H1 (cell line): ENCODE data around the gene AP2A2. TPM values are rescaled to one million over a fixed set of nuclear protein-coding genes. Genes with fewer than 3 reads are reported as not detected.

Experiments used
- CTCF ChIA-PET: fragments of 300-600 bp; sonication (Branson Sonifier 250); formaldehyde crosslinking; loops from one replicate; lab custom pipeline; 2021; ENCODE audit not compliant: partially characterized antibody; lab: Charles Lee
- POLR2A ChIA-PET: fragments of 300-600 bp; sonication (Branson Sonifier 250); formaldehyde crosslinking; loops from one replicate; lab custom pipeline; 2021; ENCODE audit warnings: inconsistent platforms; ENCODE audit not compliant: partially characterized antibody; lab: Charles Lee
- DNase-seq, 2 experiments: peaks; one replicate each; pipeline versions ENCODE4 v3.0.0 to v3.0.0-alpha.2; 2010 to 2022; ENCODE audit warnings: low spot score in 2 of 2, low read depth in 1 of 2, mixed read lengths in 1 of 2
- FAIRE-seq: peaks from 2 replicates; lab custom pipeline; 2011; peaks lifted over from hg19 to GRCh38; lab: Jason Lieb, UNC
- H2AFZ ChIP-seq: 2 replicates; pipeline ENCODE4 v1.8.1; 2012; ENCODE audit warnings: low read length, inconsistent platforms
- H2AK5ac ChIP-seq: 2 replicates; pipeline ENCODE4 v1.6.1; 2013; ENCODE audit warnings: low read depth, low read length
- H2BK120ac ChIP-seq: replicated peaks from 2 replicates; pipeline ENCODE3; 2013; ENCODE audit warnings: low read depth, low read length, inconsistent platforms
- H2BK12ac ChIP-seq: 2 replicates; pipeline ENCODE4 v1.6.1; 2013; ENCODE audit warnings: low read depth, low read length
- H2BK15ac ChIP-seq: 2 replicates; pipeline ENCODE4 v1.6.1; 2013; ENCODE audit warnings: low read length
- H2BK20ac ChIP-seq: 2 replicates; pipeline ENCODE4 v1.6.1; 2013; ENCODE audit warnings: low read length
- H2BK5ac ChIP-seq: 2 replicates; pipeline ENCODE4 v1.6.1; 2013; ENCODE audit warnings: low read depth, low read length
- H3K14ac ChIP-seq: 2 replicates; pipeline ENCODE4 v1.6.1; 2013; ENCODE audit warnings: inconsistent platforms; ENCODE audit not compliant: insufficient read length
- H3K18ac ChIP-seq: 2 replicates; pipeline ENCODE4 v1.6.1; 2013; ENCODE audit warnings: low read length; ENCODE audit errors: extremely low read depth
- H3K23ac ChIP-seq: 2 replicates; pipeline ENCODE4 v1.6.1; 2013; ENCODE audit warnings: inconsistent platforms; ENCODE audit not compliant: insufficient read length
- H3K23me2 ChIP-seq: 2 replicates; pipeline ENCODE4 v1.6.1; 2013; ENCODE audit warnings: low read depth, low read length
- H3K27ac ChIP-seq: 2 replicates; pipeline ENCODE4 v1.6.1; 2011; ENCODE audit warnings: low read depth, low read length, inconsistent platforms
- H3K27me3 ChIP-seq, 4 experiments: replicated peaks in 1 of 4; 1 replicate in 1 of 4; 2 replicates in 3 of 4; pipeline versions ENCODE4 v1.6.1 to v1.8.1; 2011 to 2013; ENCODE audit warnings: low read length in 3 of 4, mild to moderate bottlenecking in 3 of 4, inconsistent platforms in 2 of 4, mixed read lengths in 2 of 4, moderate library complexity in 1 of 4; ENCODE audit not compliant: control insufficient read depth in 3 of 4, insufficient read depth in 3 of 4; ENCODE audit errors: extremely low read depth in 1 of 4
- H3K36me3 ChIP-seq, 4 experiments: 2 replicates each; pipeline versions ENCODE4 v1.6.1 to v1.8.1; 2011 to 2013; ENCODE audit warnings: mild to moderate bottlenecking in 4 of 4, low read length in 3 of 4, moderate library complexity in 2 of 4, control low read depth in 1 of 4, inconsistent platforms in 1 of 4; ENCODE audit not compliant: insufficient read depth in 4 of 4, control insufficient read depth in 2 of 4
- H3K4ac ChIP-seq: replicated peaks from 2 replicates; pipeline ENCODE3; 2013; ENCODE audit warnings: low read length, low read depth, mixed read lengths, inconsistent platforms; ENCODE audit not compliant: insufficient read length
- H3K4me1 ChIP-seq, 4 experiments: replicated peaks in 1 of 4; 1 replicate in 1 of 4; 2 replicates in 3 of 4; pipeline versions ENCODE4 v1.6.1 to v1.8.1; 2011 to 2013; ENCODE audit warnings: low read length in 3 of 4, inconsistent platforms in 2 of 4, mixed read lengths in 1 of 4; ENCODE audit not compliant: insufficient read depth in 4 of 4, control insufficient read depth in 3 of 4
- H3K4me2 ChIP-seq, 2 experiments: 2 replicates each; pipeline versions ENCODE4 v1.6.1 to v1.8.1; 2011 to 2013; ENCODE audit warnings: low read depth in 2 of 2, low read length in 2 of 2, control low read depth in 1 of 2, inconsistent platforms in 1 of 2, mild to moderate bottlenecking in 1 of 2; ENCODE audit not compliant: insufficient read depth in 1 of 2
- H3K4me3 ChIP-seq, 4 experiments: fragments of 200-600, 300-600 bp in 1 of 4; sonication (generic), shearing (Covaris generic), sonication (Bioruptor Twin) in 1 of 4; 2 replicates each; pipeline versions ENCODE4 v1.5.1 to v1.8.1; 2011 to 2016; ENCODE audit warnings: low read length in 4 of 4, low read depth in 3 of 4, control low read depth in 2 of 4, inconsistent platforms in 2 of 4, mild to moderate bottlenecking in 2 of 4, mixed read lengths in 1 of 4, moderate library complexity in 1 of 4; ENCODE audit not compliant: insufficient read depth in 2 of 4; ENCODE audit errors: extremely low read depth in 1 of 4
- H3K56ac ChIP-seq: replicated peaks from 2 replicates; pipeline ENCODE3; 2013; ENCODE audit warnings: low read depth, mild to moderate bottlenecking, mixed read lengths, low read length, inconsistent platforms; ENCODE audit not compliant: insufficient read length
- H3K79me1 ChIP-seq: 2 replicates; pipeline ENCODE4 v1.6.1; 2013; ENCODE audit warnings: low read depth, low read length, control low read depth
- H3K79me2 ChIP-seq, 2 experiments: 2 replicates each; pipeline versions ENCODE4 v1.6.1 to v1.8.1; 2012 to 2013; ENCODE audit warnings: low read length in 2 of 2, mild to moderate bottlenecking in 2 of 2, inconsistent platforms in 1 of 2; ENCODE audit not compliant: insufficient read depth in 2 of 2, control insufficient read depth in 1 of 2
- H3K9ac ChIP-seq, 4 experiments: replicated peaks in 1 of 4; 1 replicate in 1 of 4; 2 replicates in 3 of 4; pipeline versions ENCODE4 v1.6.1 to v1.8.1; 2011 to 2013; ENCODE audit warnings: low read depth in 3 of 4, low read length in 3 of 4, control low read depth in 2 of 4, mild to moderate bottlenecking in 2 of 4, moderate library complexity in 2 of 4, inconsistent platforms in 1 of 4; ENCODE audit errors: extremely low read depth in 1 of 4
- H3K9me3 ChIP-seq, 2 experiments: 2 replicates each; pipeline versions ENCODE4 v1.6.1 to v1.8.1; 2012 to 2013; ENCODE audit warnings: mild to moderate bottlenecking in 2 of 2, moderate library complexity in 2 of 2, control low read depth in 1 of 2, inconsistent platforms in 1 of 2, low read depth in 1 of 2, low read length in 1 of 2, mixed read lengths in 1 of 2; ENCODE audit not compliant: insufficient read depth in 2 of 2
- H4K20me1 ChIP-seq, 2 experiments: replicated peaks in 1 of 2; 2 replicates each; pipeline versions ENCODE3 to v1.8.1; 2011 to 2013; ENCODE audit warnings: inconsistent platforms in 2 of 2, low read length in 2 of 2, mild to moderate bottlenecking in 1 of 2; ENCODE audit not compliant: insufficient read depth in 2 of 2, control insufficient read depth in 1 of 2
- H4K5ac ChIP-seq: 2 replicates; pipeline ENCODE4 v1.6.1; 2013; ENCODE audit warnings: low read length, low read depth, mixed read lengths, inconsistent platforms; ENCODE audit not compliant: insufficient read length
- H4K8ac ChIP-seq: 2 replicates; pipeline ENCODE4 v1.8.0; 2013; ENCODE audit warnings: mild to moderate bottlenecking, moderate library complexity, low read length, inconsistent platforms; ENCODE audit not compliant: insufficient read depth; ENCODE audit errors: extremely low read depth
- H4K91ac ChIP-seq: replicated peaks from 2 replicates; pipeline ENCODE3; 2013; ENCODE audit warnings: low read length, mixed read lengths, inconsistent platforms; ENCODE audit not compliant: insufficient read length
- CHD1 ChIP-seq: IDR thresholded peaks from 2 replicates; pipeline ENCODE4 v1.6.1; 2012; ENCODE audit warnings: low read depth, low read length, improper control_type of control experiment
- EZH2 ChIP-seq: fragments of 200-600 bp; sonication (generic); IDR thresholded peaks from 2 replicates; pipeline ENCODE4 v1.7.1; 2012; ENCODE audit warnings: low read depth, mild to moderate bottlenecking, moderate library complexity, low read length, inconsistent platforms; ENCODE audit not compliant: severe bottlenecking
- KDM4A ChIP-seq: IDR thresholded peaks from one replicate; pipeline ENCODE4 v1.7.1; 2012; ENCODE audit warnings: low read depth, mild to moderate bottlenecking, moderate library complexity, low read length, inconsistent platforms; ENCODE audit not compliant: severe bottlenecking
- MAFK ChIP-seq: IDR thresholded peaks from 2 replicates; pipeline ENCODE4 v1.6.1; 2012; ENCODE audit warnings: low read depth, mild to moderate bottlenecking, improper control_type of control experiment, low read length
- NANOG ChIP-seq: IDR thresholded peaks from 2 replicates; pipeline ENCODE4 v1.6.1; 2011; ENCODE audit warnings: low read length, low read depth, mild to moderate bottlenecking, inconsistent platforms; ENCODE audit not compliant: insufficient read depth, poor library complexity, severe bottlenecking
- NRF1 ChIP-seq: IDR thresholded peaks from 2 replicates; pipeline ENCODE4 v1.6.1; 2011; ENCODE audit warnings: mild to moderate bottlenecking, low read depth, low read length, improper control_type of control experiment
- PHF8 ChIP-seq: fragments of 200-600 bp; sonication (generic); conservative IDR thresholded peaks from 2 replicates; pipeline ENCODE4 v1.7.1; 2012; ENCODE audit warnings: low read depth, mild to moderate bottlenecking, inconsistent platforms, low read length, moderate library complexity
- RBBP5 ChIP-seq: IDR thresholded peaks from 2 replicates; pipeline ENCODE4 v1.7.1; 2012; ENCODE audit warnings: low read depth, mild to moderate bottlenecking, inconsistent platforms, low read length, moderate library complexity, borderline replicate concordance
- SIN3A ChIP-seq, 2 experiments: IDR thresholded peaks in 1 of 2; conservative IDR thresholded peaks in 1 of 2; 2 replicates each; pipeline ENCODE4 v1.6.1; 2011 to 2012; ENCODE audit warnings: low read length in 2 of 2, improper control_type of control experiment in 1 of 2, low read depth in 1 of 2, mild to moderate bottlenecking in 1 of 2
- SP2 ChIP-seq: IDR thresholded peaks from 2 replicates; pipeline ENCODE4 v1.6.1; 2012; ENCODE audit warnings: mild to moderate bottlenecking, low read length, inconsistent platforms
- SUZ12 ChIP-seq: fragments of 200-600 bp; sonication (generic); IDR thresholded peaks from 2 replicates; pipeline ENCODE4 v1.6.1; 2012; ENCODE audit warnings: mild to moderate bottlenecking, inconsistent platforms, low read length, moderate library complexity, mixed read lengths
- whole genome bisulfite sequencing, 2 experiments: shearing (Covaris generic) in 1 of 2; methylation state at CpG; one replicate each; pipeline versions ENCODE4 v1.1.6 to v1.1.7; 2013 to 2015; ENCODE audit warnings: low lambda C conversion rate in 2 of 2, mixed read lengths in 2 of 2, inconsistent platforms in 1 of 2, low coverage in 1 of 2, missing lambda C conversion rate in 1 of 2; ENCODE audit not compliant: insufficient replicate concordance in 2 of 2, insufficient coverage in 1 of 2, insufficient read length in 1 of 2; ENCODE audit errors: extremely low coverage in 1 of 2, missing lambda C conversion rate in 1 of 2; 5-methylcytosine and 5-hydroxymethylcytosine counted together
- polyA plus RNA-seq, 7 experiments: library from polyadenylated mRNA; depleted of rRNA in 3 of 7; stranded (reverse) in 5 of 7; unstranded in 2 of 7; fragments of >200 nt in 5 of 7; fragments of 200-250 nt in 2 of 7; gene quantifications; 1 replicate in 5 of 7; 2 replicates in 1 of 7; 4 replicates in 1 of 7; pipeline versions ENCODE4 v1.2.1 to v1.2.3, GENCODE V29; 2011 to 2013; ENCODE audit warnings: missing spikeins in 2 of 7, mixed read lengths in 2 of 7
- total RNA-seq: library from RNA; stranded (reverse); fragmentation: NEBNext Ultra II Directional; extraction: Animal tissue kit (Norgen Biotek cat#: 25700); gene quantifications from 2 replicates; pipeline ENCODE4 v1.2.1, GENCODE V29; 2021
- TF ChIP-seq, protein P1 (sequence below): IDR thresholded peaks from 2 replicates; pipeline ENCODE4 v1.6.1; 2012; ENCODE audit warnings: inconsistent platforms

The AP2A2 gene
- total and polyA plus RNA-seq, 2 of the 8 experiments (the other 6 are each of a cell fraction or from before 2014, with no cell fraction given), result 50.0 to 65.0 TPM

DNA sequence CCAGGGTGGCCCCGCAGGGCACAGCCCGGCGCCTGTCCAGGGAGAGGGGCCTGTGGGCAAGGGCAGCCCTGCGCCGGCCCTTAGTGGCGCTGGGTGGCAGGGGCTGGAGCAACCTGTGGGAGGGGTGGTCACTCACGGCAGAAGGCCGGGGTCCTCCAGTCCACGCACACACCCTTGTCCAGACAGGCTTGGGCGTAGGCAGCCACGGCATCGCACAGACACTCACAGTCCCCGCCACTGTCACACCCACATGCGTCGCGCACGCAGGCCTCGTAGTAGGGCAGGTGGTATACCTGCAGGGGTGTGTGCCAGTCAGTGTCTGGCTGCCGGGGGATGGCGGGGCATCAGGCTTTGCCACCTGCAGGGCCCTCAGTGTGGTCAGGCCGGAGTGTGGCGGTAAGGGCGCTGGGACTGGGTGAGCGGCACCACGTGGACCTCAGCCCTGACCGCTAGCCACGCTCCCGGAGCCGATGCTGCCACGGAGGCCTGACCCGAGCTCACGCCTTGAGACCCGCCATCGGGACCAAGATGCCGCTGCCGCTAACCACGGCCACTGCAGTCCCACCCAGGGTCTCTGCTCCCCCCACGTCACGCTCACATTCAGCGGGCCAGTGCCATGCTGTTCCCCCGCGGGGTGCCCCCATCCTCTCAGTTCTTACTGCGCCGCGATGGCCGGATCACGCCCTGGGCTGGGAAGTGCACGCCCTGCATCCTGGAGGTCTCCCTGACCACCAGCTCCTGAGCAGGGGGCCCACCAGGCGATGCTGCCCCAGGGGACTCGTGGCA lies 98.3 kb downstream of the AP2A2 start:
- Histone ChIP-seq H3K9ac (no peak overlapping the region), H2BK15ac (no peak overlapping the region), H4K20me1 (peaks cover 0 to 8% of the 10 kb centered on the region in 2 experiments), H3K14ac (no peak overlapping the region), H4K8ac (no peak overlapping the region; the same call in 1 of the 2 replicates), H3K23me2 (peaks cover 5% of the 10 kb centered on the region), H3K4ac (no peak overlapping the region), H2BK12ac (no peak overlapping the region), H3K23ac (no peak overlapping the region), H3K79me2 (no peaks in the 10 kb centered on the region), H4K5ac (no peak overlapping the region), H3K4me2 (no peak overlapping the region), H2AFZ (no peak overlapping the region), H2BK20ac (no peak overlapping the region), H3K27ac (no peak overlapping the region), H2BK120ac (no peak overlapping the region), H3K9me3 (no peaks in the 10 kb centered on the region), H3K4me1 (no peaks in the 10 kb centered on the region; a peak in 1 of 7 replicates), H2BK5ac (no peak overlapping the region), H3K27me3 (no peaks in the 10 kb centered on the region), H3K18ac (no peak overlapping the region), H3K79me1 (no peaks in the 10 kb centered on the region), H4K91ac (no peak overlapping the region), H3K4me3 (no peak overlapping the region), H3K56ac (no peak overlapping the region), H3K36me3 (no peaks in the 10 kb centered on the region; a peak in 1 of 8 replicates), H2AK5ac (no peak overlapping the region)
- 94% methylated on average over 36 of the region's 50 CpGs; no CpG with 5 or more reads in 1 of the 2 experiments for WGBS, 2 experiments
- no peak for FAIRE-seq
- CTCF ChIA-PET, result interaction anchor here (0.8 kb wide), 1 partner anchor 27 kb away, joined by 3 read pairs; no protein-coding TSS in a partner anchor
- POLR2A ChIA-PET, result interaction anchor here (0.7 kb wide), 1 partner anchor 29 kb away, joined by 3 read pairs; no protein-coding TSS in a partner anchor
- no peak for DNase-seq
- TF ChIP-seq KDM4A, result no peak
- TF ChIP-seq SP2, result no peak
- TF ChIP-seq CHD1, result no peak
- no peak for TF ChIP-seq SIN3A (conservative IDR thresholded peaks at IDR 0.05 in 1 of 2, IDR thresholded peaks at IDR 0.05 in 1 of 2; ENCODE audit: low read depth in 1 of 2, low read length in 2 of 2)
- no peak for TF ChIP-seq MAFK
- TF ChIP-seq EZH2, result no peak
- TF ChIP-seq PHF8, result no peak
- TF ChIP-seq SUZ12, result no peak
- TF ChIP-seq NANOG, result no peak
- TF ChIP-seq NRF1, result no peak
- TF ChIP-seq, protein P1, sequence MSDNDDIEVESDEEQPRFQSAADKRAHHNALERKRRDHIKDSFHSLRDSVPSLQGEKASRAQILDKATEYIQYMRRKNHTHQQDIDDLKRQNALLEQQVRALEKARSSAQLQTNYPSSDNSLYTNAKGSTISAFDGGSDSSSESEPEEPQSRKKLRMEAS, result no peak
- TF ChIP-seq RBBP5, result no peak
